Smooth muscle cell (in vitro differentiated cells): ENCODE data around the gene C5. TPM values are rescaled to one million over a fixed set of nuclear protein-coding genes. Genes with fewer than 3 reads are reported as not detected.

Experiments
- DNase-seq: peaks from one replicate; lab custom pipeline; 2025; ENCODE audit not compliant: unreplicated experiment; lab: John Stamatoyannopoulos, UW
- H2AFZ ChIP-seq: fragments of 200-600 bp; sonication (generic); 2 replicates; pipeline ENCODE4 v1.6.0; 2016; ENCODE audit warnings: antibody characterized with exemption, low read depth, mild to moderate bottlenecking
- H3F3A ChIP-seq: fragments of 200-600 bp; sonication (generic); 2 replicates; pipeline ENCODE4 v1.6.0; 2017; ENCODE audit warnings: antibody characterized with exemption, low read depth
- H3K27ac ChIP-seq: fragments of 200-600 bp; sonication (generic); 2 replicates; pipeline ENCODE4 v1.5.1; 2016; ENCODE audit warnings: low read depth, mild to moderate bottlenecking
- H3K27me3 ChIP-seq: fragments of 200-600 bp; sonication (generic); 2 replicates; pipeline ENCODE4 v1.6.1; 2016; ENCODE audit warnings: low read depth, mild to moderate bottlenecking
- H3K36me3 ChIP-seq: fragments of 200-600 bp; sonication (generic); 2 replicates; pipeline ENCODE4 v1.5.1; 2016; ENCODE audit warnings: low read depth
- H3K4me1 ChIP-seq: fragments of 200-600 bp; sonication (generic); 2 replicates; pipeline ENCODE4 v1.5.1; 2016; ENCODE audit warnings: low read depth
- H3K4me2 ChIP-seq: fragments of 200-600 bp; sonication (generic); 2 replicates; pipeline ENCODE4 v1.6.0; 2016; ENCODE audit warnings: mild to moderate bottlenecking
- H3K4me3 ChIP-seq: fragments of 200-600 bp; sonication (generic); 2 replicates; pipeline ENCODE4 v1.5.1; 2016; ENCODE audit warnings: mild to moderate bottlenecking
- H3K79me2 ChIP-seq: fragments of 200-600 bp; sonication (generic); 2 replicates; pipeline ENCODE4 v1.6.0; 2016; ENCODE audit warnings: low read depth, mild to moderate bottlenecking
- H3K9ac ChIP-seq: fragments of 200-600 bp; sonication (generic); 2 replicates; pipeline ENCODE4 v1.6.0; 2016; ENCODE audit warnings: low read depth
- H3K9me3 ChIP-seq: fragments of 200-600 bp; sonication (generic); replicated peaks from 2 replicates; pipeline ENCODE4 v1.5.1; 2016; ENCODE audit warnings: low read depth
- H4K20me1 ChIP-seq: fragments of 200-600 bp; sonication (generic); 2 replicates; pipeline ENCODE4 v1.6.0; 2016; ENCODE audit warnings: low read depth
- WGBS: methylation state at CpG from one replicate; pipeline ENCODE4 v1.1.7; 2016; ENCODE audit warnings: low lambda C conversion rate; 5-methylcytosine and 5-hydroxymethylcytosine counted together
- polyA plus RNA-seq: library from polyadenylated mRNA; unstranded; fragments of >200 nt; fragmentation: Nextera tagmentation; extraction: Ambion mirVana; gene quantifications from 2 replicates; pipeline ENCODE4 v1.2.1, GENCODE V29; 2016
- total RNA-seq: library from RNA; depleted of rRNA; stranded (reverse); fragments of >200 nt; gene quantifications from 2 replicates; pipeline ENCODE4 v1.2.3, GENCODE V29; 2014
- TF ChIP-seq, protein P1 (sequence below): fragments of 200-600 bp; sonication (generic); IDR thresholded peaks from 2 replicates; pipeline ENCODE4 v1.5.1; 2017; ENCODE audit warnings: borderline replicate concordance, mild to moderate bottlenecking, antibody characterized with exemption; ENCODE audit not compliant: insufficient read depth, poor library complexity, severe bottlenecking

C5 gene
- total and polyA plus RNA-seq, 2 experiments from 2014 or later = 0.57 to 0.76 TPM

DNA sequence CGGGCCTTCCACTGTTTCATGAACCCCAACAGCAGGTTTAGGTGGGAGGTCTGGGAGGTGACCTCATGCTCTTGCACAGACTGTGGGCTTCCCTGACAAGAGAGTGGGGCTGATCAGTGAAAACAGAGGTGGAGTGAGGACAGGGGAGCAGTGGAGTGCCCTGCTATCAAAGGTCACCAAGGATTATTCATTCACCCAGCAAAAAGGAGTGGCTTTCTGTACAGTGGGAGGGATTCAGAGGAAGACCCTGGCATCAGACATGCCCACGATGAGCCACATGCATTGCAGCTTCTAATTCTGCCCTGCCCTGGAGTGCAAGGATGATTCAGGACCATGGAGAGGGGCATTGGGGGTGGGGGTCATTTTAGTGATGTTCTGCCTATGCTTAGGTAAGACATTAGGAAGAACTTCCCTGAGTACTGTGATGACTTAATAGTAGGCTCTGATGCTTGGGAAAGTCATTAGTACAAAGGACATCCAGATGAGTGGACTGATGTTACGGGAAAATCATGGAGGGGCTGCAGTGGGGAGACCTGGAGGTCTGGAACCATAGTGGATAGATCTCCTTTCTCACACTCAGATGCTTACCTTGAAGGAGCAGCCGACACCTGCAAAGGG is 136.3 kb downstream of the C5 start:
- TF ChIP-seq, protein P1, sequence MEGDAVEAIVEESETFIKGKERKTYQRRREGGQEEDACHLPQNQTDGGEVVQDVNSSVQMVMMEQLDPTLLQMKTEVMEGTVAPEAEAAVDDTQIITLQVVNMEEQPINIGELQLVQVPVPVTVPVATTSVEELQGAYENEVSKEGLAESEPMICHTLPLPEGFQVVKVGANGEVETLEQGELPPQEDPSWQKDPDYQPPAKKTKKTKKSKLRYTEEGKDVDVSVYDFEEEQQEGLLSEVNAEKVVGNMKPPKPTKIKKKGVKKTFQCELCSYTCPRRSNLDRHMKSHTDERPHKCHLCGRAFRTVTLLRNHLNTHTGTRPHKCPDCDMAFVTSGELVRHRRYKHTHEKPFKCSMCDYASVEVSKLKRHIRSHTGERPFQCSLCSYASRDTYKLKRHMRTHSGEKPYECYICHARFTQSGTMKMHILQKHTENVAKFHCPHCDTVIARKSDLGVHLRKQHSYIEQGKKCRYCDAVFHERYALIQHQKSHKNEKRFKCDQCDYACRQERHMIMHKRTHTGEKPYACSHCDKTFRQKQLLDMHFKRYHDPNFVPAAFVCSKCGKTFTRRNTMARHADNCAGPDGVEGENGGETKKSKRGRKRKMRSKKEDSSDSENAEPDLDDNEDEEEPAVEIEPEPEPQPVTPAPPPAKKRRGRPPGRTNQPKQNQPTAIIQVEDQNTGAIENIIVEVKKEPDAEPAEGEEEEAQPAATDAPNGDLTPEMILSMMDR = no peak
- Histone ChIP-seq H2AFZ (no peak overlapping the region), H3K9ac (no peak overlapping the region), H3K4me1 (no peaks in the 10 kb centered on the region), H3K27ac (no peak overlapping the region), H3K9me3 (no peaks in the 10 kb centered on the region), H3K4me2 (no peak overlapping the region), H4K20me1 (no peaks in the 10 kb centered on the region), H3F3A (no peaks in the 10 kb centered on the region), H3K27me3 (no peaks in the 10 kb centered on the region), H3K4me3 (no peak overlapping the region), H3K79me2 (no peaks in the 10 kb centered on the region), H3K36me3 (no peaks in the 10 kb centered on the region)
- WGBS = 89% methylated on average over 4 of the region's 4 CpGs
- no peak for DNase-seq

DNA sequence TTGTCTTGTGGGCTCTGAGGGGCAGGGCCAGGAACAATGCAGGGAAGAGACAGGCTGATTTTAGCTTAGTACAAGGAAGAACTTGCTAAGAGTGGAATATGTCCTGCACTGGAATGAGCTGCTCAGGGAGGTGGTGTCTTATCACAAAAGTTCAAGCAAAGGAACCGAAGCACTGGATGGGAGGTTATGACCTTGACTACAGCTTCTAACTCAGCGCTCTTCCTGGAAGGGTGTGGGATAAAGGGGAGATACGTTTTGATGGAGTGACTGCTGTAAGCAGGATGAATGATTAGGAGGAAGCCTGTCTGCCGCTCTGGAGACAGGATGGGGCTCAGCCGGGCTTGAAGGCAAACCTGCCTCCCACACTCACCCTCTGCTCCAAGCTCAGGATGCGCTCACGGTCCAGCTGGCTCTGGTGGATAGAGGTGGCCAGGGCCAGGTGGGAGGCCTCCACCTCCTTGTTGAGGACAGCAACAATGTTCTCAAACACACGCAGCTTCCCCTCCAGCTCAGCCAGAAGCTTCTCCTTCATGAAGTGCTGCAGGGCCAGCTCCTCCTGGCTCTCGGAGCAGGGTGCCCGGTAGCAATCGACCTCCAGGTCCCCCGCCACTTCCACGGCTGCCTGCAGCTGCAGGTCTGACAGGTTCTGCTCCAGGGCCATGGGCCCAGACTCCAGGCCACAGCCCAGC is 137.0 kb downstream of the C5 start:
- Histone ChIP-seq H2AFZ (no peak overlapping the region), H3K4me2 (no peak overlapping the region), H3K27me3 (no peaks in the 10 kb centered on the region), H3K9me3 (no peaks in the 10 kb centered on the region), H4K20me1 (no peaks in the 10 kb centered on the region), H3K36me3 (no peaks in the 10 kb centered on the region), H3K79me2 (no peaks in the 10 kb centered on the region), H3K4me1 (no peaks in the 10 kb centered on the region), H3K27ac (no peak overlapping the region), H3K9ac (no peak overlapping the region), H3F3A (no peaks in the 10 kb centered on the region), H3K4me3 (no peak overlapping the region)
- WGBS = 94% methylated on average over 13 of the region's 13 CpGs
- TF ChIP-seq, protein P1 = no peak
- DNase-seq = no peak

DNA sequence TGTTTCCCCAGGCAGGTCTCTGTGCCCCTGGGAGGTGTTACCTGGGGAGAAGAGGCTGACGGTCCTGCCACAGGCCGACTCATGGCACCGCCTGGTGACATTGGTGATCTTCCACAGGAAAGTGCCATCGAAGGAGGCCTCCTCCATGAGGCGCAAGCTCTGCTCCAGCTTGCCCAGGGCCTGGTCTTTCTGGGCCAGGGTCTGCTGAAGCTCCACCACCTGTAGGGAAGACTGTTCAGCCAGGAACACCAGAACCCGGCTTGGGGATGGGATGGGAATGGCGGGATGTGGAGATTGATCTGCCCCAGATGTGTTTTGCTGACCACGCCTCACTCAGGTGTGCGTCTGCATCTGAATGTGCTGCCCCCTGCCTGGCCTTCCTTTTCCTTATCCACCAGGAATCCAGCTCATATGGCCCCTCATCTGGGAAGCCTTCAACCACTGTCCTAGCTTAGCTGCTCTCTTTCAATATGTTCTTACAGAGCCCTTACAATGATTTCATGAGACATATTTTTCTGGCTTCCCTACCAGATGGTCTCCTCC is 138.7 kb downstream of the C5 start:
- TF ChIP-seq, protein P1 = no peak
- Histone ChIP-seq H3K9ac (no peak overlapping the region), H3K36me3 (no peaks in the 10 kb centered on the region), H3K79me2 (no peaks in the 10 kb centered on the region), H4K20me1 (no peaks in the 10 kb centered on the region), H3K4me1 (no peaks in the 10 kb centered on the region), H3K4me2 (no peak overlapping the region), H3F3A (no peaks in the 10 kb centered on the region), H3K9me3 (no peaks in the 10 kb centered on the region), H3K27me3 (no peaks in the 10 kb centered on the region), H3K27ac (no peak overlapping the region), H2AFZ (no peak overlapping the region), H3K4me3 (no peak overlapping the region)
- no peak for DNase-seq
- 90% methylated on average over 9 of the region's 9 CpGs for WGBS
